GM21367 (cell line): ENCODE data around the gene STK32C.
"Not testable (repeated sequence)": the region's sequence is repeated elsewhere in the genome, so short reads cannot be mapped to it uniquely, and the experiment has no call there.

Source experiments
- ATAC-seq: cut with Tn5 transposase; IDR thresholded peaks from one replicate; pipeline ENCODE4 v1.9.1; 2021; ENCODE audit not compliant: unreplicated experiment

Gene STK32C

DNA sequence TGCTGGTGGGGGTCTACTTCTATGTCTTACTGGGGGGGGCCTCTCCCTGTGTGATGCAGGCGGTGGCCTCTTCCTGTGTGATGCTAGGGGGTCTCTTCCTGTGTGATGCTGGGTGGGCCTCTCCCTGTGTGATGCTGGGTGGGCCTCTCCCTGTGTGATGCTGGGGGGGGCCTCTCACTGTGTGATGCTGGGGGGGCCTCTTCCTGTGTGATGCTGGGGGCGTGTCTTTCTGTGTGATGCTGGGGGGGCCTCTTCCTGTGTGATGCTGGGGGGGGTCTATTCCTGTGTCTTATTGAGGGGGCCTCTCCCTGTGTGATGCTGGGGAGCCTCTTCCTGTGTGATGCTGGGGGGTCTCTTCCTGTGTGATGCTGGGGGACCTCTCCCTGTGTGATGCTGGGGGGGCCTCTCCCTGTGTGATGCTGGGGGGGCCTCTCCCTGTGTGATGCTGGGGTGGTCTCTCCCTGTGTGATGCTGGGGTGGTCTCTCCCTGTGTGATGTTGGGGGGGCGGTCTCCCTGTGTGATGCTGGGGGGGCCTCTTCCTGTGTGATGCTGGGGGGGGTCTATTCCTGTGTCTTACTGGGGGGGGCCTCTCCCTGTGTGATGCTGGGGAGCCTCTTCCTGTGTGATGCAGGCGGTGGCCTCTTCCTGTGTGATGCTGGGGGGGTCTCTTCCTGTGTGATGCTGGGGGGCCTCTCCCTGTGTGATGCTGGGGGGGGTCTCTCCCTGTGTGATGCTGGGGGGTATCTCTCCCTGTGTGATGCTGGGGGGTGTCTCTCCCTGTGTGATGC, 146.7 kb downstream of the STK32C start:
- ATAC-seq = not testable (repeated sequence)

DNA sequence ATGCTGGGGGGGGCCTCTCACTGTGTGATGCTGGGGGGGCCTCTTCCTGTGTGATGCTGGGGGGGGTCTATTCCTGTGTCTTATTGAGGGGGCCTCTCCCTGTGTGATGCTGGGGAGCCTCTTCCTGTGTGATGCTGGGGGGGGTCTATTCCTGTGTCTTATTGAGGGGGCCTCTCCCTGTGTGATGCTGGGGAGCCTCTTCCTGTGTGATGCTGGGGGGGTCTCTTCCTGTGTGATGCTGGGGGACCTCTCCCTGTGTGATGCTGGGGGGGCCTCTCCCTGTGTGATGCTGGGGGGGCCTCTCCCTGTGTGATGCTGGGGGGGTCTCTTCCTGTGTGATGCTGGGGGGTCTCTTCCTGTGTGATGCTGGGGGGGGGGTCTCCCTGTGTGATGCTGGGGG, 147.5 kb downstream of the STK32C start:
- not testable (repeated sequence) for ATAC-seq

DNA sequence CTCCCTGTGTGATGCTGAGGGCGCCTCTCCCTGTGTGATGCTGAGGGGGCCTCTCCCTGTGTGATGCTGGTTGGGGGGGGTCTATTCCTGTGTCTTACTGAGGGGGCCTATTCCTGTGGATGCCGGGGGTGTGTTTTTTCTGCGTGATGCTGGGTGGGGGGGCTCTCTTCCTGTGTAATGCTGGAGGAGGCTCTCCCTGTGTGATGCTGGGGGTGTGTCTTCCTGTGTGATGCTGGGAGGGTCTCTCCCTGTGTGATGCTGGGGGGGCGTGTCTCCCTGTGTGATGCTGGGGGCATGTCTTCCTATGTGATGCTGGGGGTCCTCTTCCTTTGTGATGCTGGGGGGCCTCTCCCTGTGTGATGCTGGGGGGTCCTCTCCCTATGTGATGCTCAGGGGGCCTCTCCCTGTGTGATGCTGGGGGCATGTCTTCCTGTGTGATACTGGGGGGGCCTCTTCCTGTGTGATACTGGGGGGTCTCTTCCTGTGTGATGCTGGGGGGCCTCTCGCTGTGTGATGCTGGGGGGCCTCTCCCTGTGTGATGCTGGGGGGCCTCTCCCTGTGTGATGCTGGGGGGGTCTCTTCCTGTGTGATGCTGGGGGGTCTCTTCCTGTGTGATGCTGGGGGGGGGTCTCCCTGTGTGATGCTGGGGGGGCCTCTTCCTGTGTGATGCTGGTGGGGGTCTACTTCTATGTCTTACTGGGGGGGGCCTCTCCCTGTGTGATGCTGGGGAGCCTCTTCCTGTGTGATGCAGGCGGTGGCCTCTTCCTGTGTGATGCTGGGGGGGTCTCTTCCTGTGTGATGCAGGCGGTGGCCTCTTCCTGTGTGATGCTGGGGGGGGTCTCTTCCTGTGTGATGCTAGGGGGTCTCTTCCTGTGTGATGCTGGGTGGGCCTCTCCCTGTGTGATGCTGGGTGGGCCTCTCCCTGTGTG, 148.2 kb downstream of the STK32C start:
- not testable (repeated sequence) for ATAC-seq

DNA sequence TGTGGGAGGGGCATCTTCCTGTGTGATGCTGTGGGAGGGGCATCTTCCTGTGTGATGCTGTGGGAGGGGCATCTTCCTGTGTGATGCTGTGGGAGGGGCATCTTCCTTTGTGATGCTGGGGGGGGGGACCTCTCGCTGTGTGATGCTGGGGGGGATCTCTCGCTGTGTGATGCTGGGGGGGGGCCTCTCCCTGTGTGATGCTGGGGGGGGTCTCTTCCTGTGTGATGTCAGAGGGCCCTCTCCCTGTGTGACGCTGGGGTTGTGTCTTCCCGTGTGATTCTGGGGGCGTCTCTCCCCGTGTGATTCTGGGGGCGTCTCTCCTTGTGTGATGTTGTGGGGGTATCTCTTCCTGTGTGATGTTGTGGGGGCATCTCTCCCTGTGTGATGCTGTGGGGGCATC, 148.9 kb downstream of the STK32C start:
- ATAC-seq = no peak

DNA sequence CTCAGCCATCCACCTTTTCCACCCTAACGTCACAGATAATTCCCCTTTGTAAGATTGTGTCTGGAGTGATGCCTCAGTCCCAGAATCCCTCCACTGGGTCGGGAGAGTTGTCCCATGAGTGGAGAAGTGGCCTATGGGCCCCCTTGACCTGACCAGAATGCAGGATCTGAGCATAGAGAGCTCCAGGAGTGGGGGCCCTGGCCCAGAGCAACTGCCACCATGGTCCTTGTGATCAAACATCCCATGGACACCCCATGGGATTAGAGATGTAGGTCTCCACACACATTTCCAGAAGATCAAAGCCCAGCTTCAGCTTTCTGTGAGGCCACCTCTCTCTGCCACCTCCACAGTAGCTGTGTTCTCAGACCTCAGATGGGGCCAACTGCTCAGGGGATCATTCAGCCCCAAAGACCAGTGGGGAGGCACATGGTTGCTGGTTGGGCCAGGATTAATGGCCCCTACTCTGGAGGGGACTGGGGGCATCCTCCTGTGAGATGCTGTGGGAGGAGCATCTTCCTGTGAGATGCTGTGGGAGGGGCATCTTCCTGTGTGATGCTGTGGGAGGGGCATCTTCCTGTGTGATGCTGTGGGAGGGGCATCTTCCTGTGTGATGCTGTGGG, 149.5 kb downstream of the STK32C start:
- ATAC-seq = no peak
